ENCODE measurements around the gene ZBTB7A.

ZBTB7A gene

GRCh38 chr19:4052114-4052992, 14.3 kb downstream of the ZBTB7A start:
- DNase-seq, result peak in 1 of 2 donors; percentile 59

- DNase-seq, result peak in 1 of 2 donors; percentile 64
Measured at GRCh38 chr19:4051175-4052101, 15.3 kb downstream of the ZBTB7A start.

- no peak for DNase-seq
Measured at GRCh38 chr19:4049432-4049831, 17.3 kb downstream of the ZBTB7A start.

GRCh38 chr19:4046946-4047683, 19.6 kb downstream of the ZBTB7A start:
- DNase-seq, result no peak

GRCh38 chr19:4046362-4046691, 20.4 kb downstream of the ZBTB7A start:
- DNase-seq, result no peak

GRCh38 chr19:4045597-4046361, 20.9 kb downstream of the ZBTB7A start:
- no peak for DNase-seq

- DNase-seq, result no peak
Measured at GRCh38 chr19:4044990-4045465, 21.7 kb downstream of the ZBTB7A start.

GRCh38 chr19:4043966-4044715, 22.6 kb downstream of the ZBTB7A start:
- no peak for DNase-seq

GRCh38 chr19:4043401-4043800, 23.3 kb downstream of the ZBTB7A start:
- DNase-seq, result no peak

- DNase-seq, result no peak
Measured at GRCh38 chr19:4042731-4043082, 24.0 kb downstream of the ZBTB7A start.

- no peak for DNase-seq
Measured at GRCh38 chr19:4042064-4042730, 24.5 kb downstream of the ZBTB7A start.

GRCh38 chr19:4038661-4039423, 27.9 kb downstream of the ZBTB7A start:
- no peak for DNase-seq

GRCh38 chr19:4038057-4038456, 28.6 kb downstream of the ZBTB7A start:
- no peak for DNase-seq

- no peak for DNase-seq
Measured at GRCh38 chr19:4037301-4037949, 29.3 kb downstream of the ZBTB7A start.

- DNase-seq, result no peak
Measured at GRCh38 chr19:4036576-4037300, 30.0 kb downstream of the ZBTB7A start.

- DNase-seq, result no peak
Measured at GRCh38 chr19:4035582-4035981, 31.1 kb downstream of the ZBTB7A start.

GRCh38 chr19:4035018-4035566, 31.6 kb downstream of the ZBTB7A start:
- no peak for DNase-seq
